Urothelium cell line (cell line): Measurements from ENCODE around the gene LCE1E.

Experiments
- DNase-seq: peaks from one replicate; pipeline ENCODE4 v3.0.0; 2011; ENCODE audit warnings: low spot score, mixed read lengths
- FAIRE-seq: peaks from 2 replicates; lab custom pipeline; 2011; peaks lifted over from hg19 to GRCh38; lab: Jason Lieb, UNC

The LCE1E gene

GRCh38 chr1:152777510-152778137, 8.4 kb upstream of the LCE1E start:
- FAIRE-seq (no peak), DNase-seq (no peak)

- DNase-seq (no peak), FAIRE-seq (peak; percentile 37)
Measured at GRCh38 chr1:152783095-152783494, 3.0 kb upstream of the LCE1E start.

- FAIRE-seq (no peak), DNase-seq (no peak)
Measured at GRCh38 chr1:152795686-152796085, 9.6 kb downstream of the LCE1E start.

GRCh38 chr1:152796421-152796820, 10.4 kb downstream of the LCE1E start, which contains the start of gene LCE1D:
Gene LCE1D (plus strand): TSS chr1:152796721. CDS start chr1:152797795, 1,074 bp downstream.
- DNase-seq (no peak), FAIRE-seq (no peak)

- FAIRE-seq = no peak
Measured at GRCh38 chr1:152801333-152801732, 15.3 kb downstream of the LCE1E start.

GRCh38 chr1:152806576-152806975, 20.5 kb downstream of the LCE1E start, which contains the start of gene LCE1C:
Gene LCE1C (minus strand): TSS chr1:152806651. CDS start chr1:152805478, 1,173 bp downstream.
- FAIRE-seq (no peak), DNase-seq (no peak)

More at GRCh38 chr1:152801333-152801732, 15.3 kb downstream of the LCE1E start:
- no peak for DNase-seq

- DNase-seq = no peak
- no peak for FAIRE-seq
Measured at GRCh38 chr1:152811050-152811449, 25.0 kb downstream of the LCE1E start.

GRCh38 chr1:152811671-152812070, 25.6 kb downstream of the LCE1E start, which contains the start of gene LCE1B:
Gene LCE1B (plus strand): TSS chr1:152811971. CDS start chr1:152812447, 476 bp downstream.
- no peak for FAIRE-seq
- DNase-seq = no peak

- no peak for DNase-seq
Measured at GRCh38 chr1:152817309-152817708, 31.3 kb downstream of the LCE1E start.

GRCh38 chr1:152823294-152823693, 37.2 kb downstream of the LCE1E start:
- FAIRE-seq = no peak
- no peak for DNase-seq

More at GRCh38 chr1:152817309-152817708, 31.3 kb downstream of the LCE1E start:
- no peak for FAIRE-seq

GRCh38 chr1:152824964-152825363, 38.9 kb downstream of the LCE1E start:
- FAIRE-seq = no peak

GRCh38 chr1:152827173-152827572, 41.1 kb downstream of the LCE1E start, which contains the start of gene LCE1A:
Gene LCE1A (plus strand): TSS chr1:152827473. CDS start chr1:152827473, 0 bp downstream.
- FAIRE-seq = no peak
- DNase-seq = no peak

More at GRCh38 chr1:152824964-152825363, 38.9 kb downstream of the LCE1E start:
- DNase-seq = no peak

- DNase-seq (no peak), FAIRE-seq (no peak)
Measured at GRCh38 chr1:152836870-152837269, 50.8 kb downstream of the LCE1E start.
